Caco-2 (cell line): ENCODE results near the gene KDM2B. TPM values are rescaled to one million over a fixed set of nuclear protein-coding genes. Genes with fewer than 3 reads are reported as not detected.
"Not testable (repeated sequence)": the region's sequence is repeated elsewhere in the genome, so short reads cannot be mapped to it uniquely, and the experiment has no call there.

ENCODE experiments used
- BruUV-seq: library from RNA; stranded (reverse); fragments of 400-500 nt; replicated peaks from 2 replicates; lab custom pipeline; 2021; lab: Mats Ljungman, UMichigan
- CTCF ChIA-PET: fragments of 300-600 bp; sonication (Branson Sonifier 250); formaldehyde crosslinking; loops from one replicate; lab custom pipeline; 2022; ENCODE audit warnings: antibody characterized with exemption; lab: Charles Lee
- POLR2A ChIA-PET: fragments of 300-600 bp; sonication (Branson Sonifier 250); formaldehyde crosslinking; loops from one replicate; lab custom pipeline; 2022; ENCODE audit warnings: antibody characterized with exemption; lab: Charles Lee
- DNase-seq, 2 experiments: peaks; one replicate each; pipeline versions ENCODE4 v3.0.0 to v3.0.0-alpha.2; 2020 to 2022
- H3K27me3 ChIP-seq: replicated peaks from 2 replicates; pipeline ENCODE4 v1.6.0; 2011; ENCODE audit warnings: low read length; ENCODE audit not compliant: control insufficient read depth, insufficient read depth
- H3K36me3 ChIP-seq: 2 replicates; pipeline ENCODE4 v1.5.1; 2011; ENCODE audit warnings: low read length; ENCODE audit not compliant: control insufficient read depth, insufficient read depth
- H3K4me1 ChIP-seq: fragments of 250-450 bp; sonication (Bioruptor Pico); 2 replicates; pipeline ENCODE4 v1.5.1; 2020; ENCODE audit warnings: mild to moderate bottlenecking
- H3K4me3 ChIP-seq: 2 replicates; pipeline ENCODE4 v1.5.1; 2011; ENCODE audit warnings: low read depth, mild to moderate bottlenecking, control low read depth, low read length
- H3K9me3 ChIP-seq: fragments of 250-450 bp; sonication (Bioruptor Pico); 2 replicates; pipeline ENCODE4 v1.5.1; 2020; ENCODE audit warnings: mild to moderate bottlenecking, moderate library complexity
- H3K27ac Mint-ChIP-seq: one replicate; pipeline ENCODE4 v1.8.0; 2022; ENCODE audit warnings: mixed read lengths; ENCODE audit not compliant: unreplicated experiment
- H3K27me3 Mint-ChIP-seq: one replicate; pipeline ENCODE4 v1.8.0; 2022; ENCODE audit warnings: mixed read lengths; ENCODE audit not compliant: insufficient read depth, unreplicated experiment
- H3K36me3 Mint-ChIP-seq: one replicate; pipeline ENCODE4 v1.8.0; 2022; ENCODE audit warnings: mild to moderate bottlenecking, mixed read lengths; ENCODE audit not compliant: insufficient read depth, unreplicated experiment
- H3K4me1 Mint-ChIP-seq: one replicate; pipeline ENCODE4 v1.8.0; 2022; ENCODE audit warnings: low read depth, mixed read lengths; ENCODE audit not compliant: unreplicated experiment
- H3K4me3 Mint-ChIP-seq: one replicate; pipeline ENCODE4 v1.8.0; 2022; ENCODE audit warnings: mild to moderate bottlenecking, moderate library complexity, mixed read lengths; ENCODE audit not compliant: unreplicated experiment
- H3K9me3 Mint-ChIP-seq: one replicate; pipeline ENCODE4 v1.8.0; 2022; ENCODE audit warnings: mixed read lengths; ENCODE audit not compliant: unreplicated experiment
- intact Hi-C: fragments of 100-400 bp; cut with micrococcal nuclease; formaldehyde crosslinking; loops from one replicate; pipeline ENCODE4 v1.10.0; 2022; ENCODE audit not compliant: unreplicated experiment
- total RNA-seq: library from RNA; stranded (reverse); gene quantifications from 2 replicates; pipeline ENCODE4 v1.2.3, GENCODE V29; 2022
- TF ChIP-seq, protein P1 (sequence below), 2 experiments: fragments of 200-600 bp in 1 of 2; IDR thresholded peaks; 1 replicate in 1 of 2; 2 replicates in 1 of 2; pipeline versions ENCODE4 v1.5.1 to v1.8.0; 2011 to 2022; ENCODE audit warnings: antibody characterized with exemption in 1 of 2, control low read depth in 1 of 2, inconsistent platforms in 1 of 2, low read depth in 1 of 2, low read length in 1 of 2, mild to moderate bottlenecking in 1 of 2, moderate library complexity in 1 of 2; ENCODE audit not compliant: insufficient read depth in 1 of 2, severe bottlenecking in 1 of 2, unreplicated experiment in 1 of 2

Gene KDM2B
- total RNA-seq, 1 experiment from 2014 or later, result 48.4 TPM

DNA sequence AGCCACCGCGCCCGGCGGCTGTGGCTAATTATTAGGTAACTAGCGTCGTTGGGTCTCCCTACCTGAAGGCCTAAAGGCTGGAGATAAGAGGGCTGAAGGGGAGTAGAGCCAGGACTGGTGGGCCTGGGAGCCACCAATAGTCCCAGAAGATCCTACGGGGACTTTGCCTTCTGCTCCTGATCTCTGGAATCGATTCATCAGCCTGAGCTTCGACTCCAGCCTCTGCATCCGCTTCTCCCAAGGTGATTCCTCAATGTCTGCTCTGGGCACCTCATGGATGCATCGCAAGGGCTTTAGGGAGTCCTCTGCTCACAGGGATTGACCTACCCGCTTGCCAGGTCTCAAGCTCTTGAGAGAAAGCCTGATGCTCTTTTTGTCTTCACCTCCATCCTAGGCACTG lies 14.7 kb upstream of the KDM2B start:
- peaks cover 26% of the 10 kb centered on the region for H3K4me1 Mint-ChIP-seq
- Histone ChIP-seq H3K27me3 (no peaks in the 10 kb centered on the region), H3K36me3 (no peaks in the 10 kb centered on the region), H3K9me3 (no peaks in the 10 kb centered on the region), H3K4me3 (no peak overlapping the region), H3K4me1 (peaks cover 28% of the 10 kb centered on the region)
- POLR2A ChIA-PET, result no interaction called here
- no TSS peak for BruUV-seq
- intact Hi-C loops, result no loop called here
- no peak for DNase-seq
- H3K36me3 Mint-ChIP-seq, result peaks cover 38% of the 10 kb centered on the region
- TF ChIP-seq, protein P1, sequence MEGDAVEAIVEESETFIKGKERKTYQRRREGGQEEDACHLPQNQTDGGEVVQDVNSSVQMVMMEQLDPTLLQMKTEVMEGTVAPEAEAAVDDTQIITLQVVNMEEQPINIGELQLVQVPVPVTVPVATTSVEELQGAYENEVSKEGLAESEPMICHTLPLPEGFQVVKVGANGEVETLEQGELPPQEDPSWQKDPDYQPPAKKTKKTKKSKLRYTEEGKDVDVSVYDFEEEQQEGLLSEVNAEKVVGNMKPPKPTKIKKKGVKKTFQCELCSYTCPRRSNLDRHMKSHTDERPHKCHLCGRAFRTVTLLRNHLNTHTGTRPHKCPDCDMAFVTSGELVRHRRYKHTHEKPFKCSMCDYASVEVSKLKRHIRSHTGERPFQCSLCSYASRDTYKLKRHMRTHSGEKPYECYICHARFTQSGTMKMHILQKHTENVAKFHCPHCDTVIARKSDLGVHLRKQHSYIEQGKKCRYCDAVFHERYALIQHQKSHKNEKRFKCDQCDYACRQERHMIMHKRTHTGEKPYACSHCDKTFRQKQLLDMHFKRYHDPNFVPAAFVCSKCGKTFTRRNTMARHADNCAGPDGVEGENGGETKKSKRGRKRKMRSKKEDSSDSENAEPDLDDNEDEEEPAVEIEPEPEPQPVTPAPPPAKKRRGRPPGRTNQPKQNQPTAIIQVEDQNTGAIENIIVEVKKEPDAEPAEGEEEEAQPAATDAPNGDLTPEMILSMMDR (IDR thresholded peaks at IDR 0.05; ENCODE audit: insufficient read depth in 1 of 2, low read depth in 1 of 2, low read length in 1 of 2, severe bottlenecking in 1 of 2, unreplicated experiment in 1 of 2), result no peak
- no peaks in the 10 kb centered on the region for H3K9me3 Mint-ChIP-seq
- no peak overlapping the region for H3K4me3 Mint-ChIP-seq
- CTCF ChIA-PET, result no interaction called here
- peak overlapping the region; percentile 19 for H3K27ac Mint-ChIP-seq
- no peaks in the 10 kb centered on the region for H3K27me3 Mint-ChIP-seq

GRCh38 chr12:121592320-121592719 lies 11.5 kb upstream of the KDM2B start:
- Mint-ChIP-seq H3K27me3 (no peaks in the 10 kb centered on the region), H3K36me3 (peaks cover 31% of the 10 kb centered on the region), H3K4me3 (no peak overlapping the region), H3K9me3 (no peaks in the 10 kb centered on the region), H3K4me1 (peaks cover 13% of the 10 kb centered on the region), H3K27ac (peak overlapping the region; percentile 22)
- no TSS peak for BruUV-seq
- Histone ChIP-seq H3K4me1 (peaks cover 15% of the 10 kb centered on the region), H3K36me3 (no peaks in the 10 kb centered on the region), H3K4me3 (no peak overlapping the region), H3K27me3 (no peaks in the 10 kb centered on the region), H3K9me3 (no peaks in the 10 kb centered on the region)
- CTCF ChIA-PET, result interaction anchor here (0.7 kb wide), 1 partner anchor 10 kb away, joined by 3 read pairs; no protein-coding TSS in a partner anchor
- POLR2A ChIA-PET, result no interaction called here
- DNase-seq, result no peak
- intact Hi-C loops, result no loop called here
- TF ChIP-seq, protein P1 (IDR thresholded peaks at IDR 0.05; ENCODE audit: insufficient read depth in 1 of 2, low read depth in 1 of 2, low read length in 1 of 2, severe bottlenecking in 1 of 2, unreplicated experiment in 1 of 2), result no peak

DNA sequence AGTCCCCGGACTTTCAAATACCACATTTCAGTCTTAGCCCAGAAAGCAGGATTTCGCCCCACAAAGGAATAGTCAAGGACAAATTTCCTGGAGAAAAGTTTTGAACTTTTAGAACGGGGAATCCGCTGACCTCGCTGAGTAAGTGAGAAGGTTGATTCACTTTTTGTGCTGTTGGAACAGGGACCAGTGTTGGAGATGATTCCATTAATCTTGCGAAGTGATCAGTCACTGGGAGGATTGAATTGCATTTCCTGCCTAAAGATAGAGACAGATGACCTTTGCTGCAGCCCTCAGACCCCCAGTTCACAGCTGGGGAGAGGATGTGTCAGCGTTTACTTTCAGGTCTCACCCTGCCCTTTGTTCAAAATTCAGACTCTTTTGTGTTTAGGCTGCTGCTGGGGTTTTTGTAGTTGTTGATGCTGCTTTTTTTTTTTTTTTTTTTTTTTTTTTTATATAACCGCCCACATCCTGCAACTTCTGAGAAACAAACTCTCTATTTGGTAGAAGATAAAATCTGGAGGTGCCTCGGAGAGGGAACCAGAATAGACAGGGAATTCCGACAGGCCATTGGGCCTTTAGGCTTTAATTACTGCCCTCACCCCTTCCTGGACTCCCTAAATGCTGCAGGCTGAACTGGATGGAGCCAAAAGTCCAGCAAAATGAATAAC lies 9.8 kb upstream of the KDM2B start:
- POLR2A ChIA-PET, result no interaction called here
- H3K27ac Mint-ChIP-seq, result peak overlapping the region; percentile 75

GRCh38 chr12:121584885-121585284 lies 4.1 kb upstream of the KDM2B start:
- H3K4me1 Mint-ChIP-seq, H3K4me3 ChIP-seq, DNase-seq, POLR2A ChIA-PET, BruUV-seq, H3K4me3 Mint-ChIP-seq, H3K9me3 ChIP-seq, H3K27me3 ChIP-seq, H3K36me3 ChIP-seq, H3K27me3 Mint-ChIP-seq, H3K9me3 Mint-ChIP-seq: not testable (repeated sequence)
- CTCF ChIA-PET, result interaction anchor here (0.6 kb wide), 1 partner anchor 82 kb away, joined by 3 read pairs; no protein-coding TSS in a partner anchor
- intact Hi-C loops, result loop anchor here (5.0 kb wide), 1 partner anchor 207 kb away; the partner anchor contains the start of gene RHOF
- Mint-ChIP-seq H3K27ac (peak overlapping the region; percentile 13), H3K36me3 (peaks cover 22% of the 10 kb centered on the region)
- peaks cover 26% of the 10 kb centered on the region for H3K4me1 ChIP-seq

More for the DNA sequence above, 9.8 kb upstream of the KDM2B start:
- H3K27me3 ChIP-seq, result no peaks in the 10 kb centered on the region
- H3K9me3 Mint-ChIP-seq, result no peaks in the 10 kb centered on the region
- CTCF ChIA-PET, result no interaction called here
- peaks cover 13% of the 10 kb centered on the region for H3K4me1 Mint-ChIP-seq
- no TSS peak for BruUV-seq
- no peak overlapping the region for H3K4me3 ChIP-seq
- no peak overlapping the region for H3K4me3 Mint-ChIP-seq
- DNase-seq, result no peak
- intact Hi-C loops, result loop anchor here (1.0 kb wide), 2 partner anchors 8 to 10 kb away; no protein-coding TSS in a partner anchor
- H3K36me3 ChIP-seq, result no peaks in the 10 kb centered on the region
- TF ChIP-seq, protein P1 (IDR thresholded peaks at IDR 0.05; ENCODE audit: insufficient read depth in 1 of 2, low read depth in 1 of 2, low read length in 1 of 2, severe bottlenecking in 1 of 2, unreplicated experiment in 1 of 2), result no peak
- H3K27me3 Mint-ChIP-seq, result no peaks in the 10 kb centered on the region
- no peaks in the 10 kb centered on the region for H3K9me3 ChIP-seq
- H3K36me3 Mint-ChIP-seq, result peaks cover 33% of the 10 kb centered on the region
- H3K4me1 ChIP-seq, result peaks cover 17% of the 10 kb centered on the region

DNA sequence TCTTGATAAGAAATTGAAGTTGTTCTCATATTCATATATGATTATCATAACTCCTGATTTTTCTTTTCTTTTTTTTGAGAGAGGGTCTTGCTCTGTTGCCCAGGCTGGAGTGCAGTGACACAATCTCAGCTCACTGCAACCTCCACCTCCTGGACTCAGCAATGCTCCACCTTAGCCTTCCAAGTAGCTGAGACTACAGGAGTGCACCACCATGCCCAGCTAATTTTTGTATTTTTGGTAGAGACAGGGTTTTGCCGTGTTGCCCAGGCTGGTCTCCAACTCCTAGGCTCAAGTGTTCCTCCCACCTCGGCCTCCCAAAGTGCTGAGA lies 2.5 kb upstream of the KDM2B start:
- not testable (repeated sequence) for H3K36me3 ChIP-seq, H3K4me1 Mint-ChIP-seq, H3K27me3 ChIP-seq, H3K9me3 Mint-ChIP-seq, H3K4me3 ChIP-seq, H3K27me3 Mint-ChIP-seq, BruUV-seq, H3K9me3 ChIP-seq, DNase-seq
- H3K4me1 ChIP-seq, result peaks cover 27% of the 10 kb centered on the region
- ChIA-PET POLR2A (interaction anchor here (0.6 to 1.2 kb wide), 3 partner anchors 18 to 221 kb away, joined by 3 to 8 read pairs (median 6); partner anchors contain the start of gene ORAI1), CTCF (interaction anchor here (0.9 to 1.0 kb wide), 4 partner anchors 16 to 44 kb away, joined by 4 to 5 read pairs (median 4); no protein-coding TSS in a partner anchor)
- intact Hi-C loops, result loop anchor here (5.0 kb wide), 1 partner anchor 209 kb away; the partner anchor contains the start of gene RHOF
- Mint-ChIP-seq H3K4me3 (peak overlapping the region; percentile 93), H3K36me3 (peaks cover 20% of the 10 kb centered on the region), H3K27ac (peak overlapping the region; percentile 96)
